Embryonic facial prominence (tissue), 1 donor: ENCODE measurements around the gene LTO1.

Experiments used
- DNase-seq: peaks from one replicate; pipeline ENCODE4 v3.0.0-alpha.2; 2016; ENCODE audit errors: extremely low spot score

The LTO1 gene, protein sequence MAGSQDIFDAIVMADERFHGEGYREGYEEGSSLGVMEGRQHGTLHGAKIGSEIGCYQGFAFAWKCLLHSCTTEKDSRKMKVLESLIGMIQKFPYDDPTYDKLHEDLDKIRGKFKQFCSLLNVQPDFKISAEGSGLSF

DNA sequence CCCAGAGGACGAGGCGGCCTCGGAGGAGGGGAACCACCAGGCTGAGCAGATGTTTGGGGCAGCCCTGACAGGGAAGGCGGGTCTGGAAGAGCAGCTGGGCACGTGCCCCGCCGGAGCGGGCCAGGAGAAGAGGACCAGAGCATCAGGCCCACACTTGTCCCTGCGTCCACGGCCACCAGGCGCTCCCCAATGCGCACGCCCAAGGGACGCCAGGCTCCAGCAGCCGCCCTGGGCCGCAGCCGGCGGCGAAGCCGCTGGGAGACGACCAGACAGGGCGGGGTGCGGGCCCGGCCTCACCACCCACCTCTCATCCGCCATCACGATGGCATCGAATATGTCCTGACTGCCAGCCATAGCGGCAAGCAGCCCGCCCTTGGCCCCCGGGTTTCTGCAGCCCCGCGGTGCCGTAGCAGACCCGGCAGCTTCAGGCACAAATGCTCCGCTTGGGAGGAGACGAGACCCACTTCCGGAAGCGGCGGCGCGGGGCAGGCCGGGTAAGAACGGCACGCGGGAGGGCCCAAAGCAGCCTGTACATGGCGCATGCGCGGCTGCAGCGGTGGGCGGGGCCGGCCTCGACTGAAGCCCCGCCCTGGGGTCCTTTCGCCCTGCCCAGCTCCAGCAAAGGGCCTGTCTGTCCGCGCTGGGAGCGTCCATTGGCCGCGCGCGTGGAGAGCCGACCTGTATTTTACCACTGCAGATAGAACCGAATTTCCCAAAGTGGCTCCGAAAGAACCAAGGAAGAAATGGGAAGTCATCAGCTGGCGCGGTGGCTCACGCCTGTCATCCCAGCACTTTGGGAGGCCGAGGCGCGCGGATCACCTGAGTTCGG is at the start of gene LTO1:
TSS of gene LTO1 (minus strand) at position 468 of the 829 bp plus-strand sequence. CDS start at position 354, 114 bp downstream.
- DNase-seq: peak; percentile 94

DNA sequence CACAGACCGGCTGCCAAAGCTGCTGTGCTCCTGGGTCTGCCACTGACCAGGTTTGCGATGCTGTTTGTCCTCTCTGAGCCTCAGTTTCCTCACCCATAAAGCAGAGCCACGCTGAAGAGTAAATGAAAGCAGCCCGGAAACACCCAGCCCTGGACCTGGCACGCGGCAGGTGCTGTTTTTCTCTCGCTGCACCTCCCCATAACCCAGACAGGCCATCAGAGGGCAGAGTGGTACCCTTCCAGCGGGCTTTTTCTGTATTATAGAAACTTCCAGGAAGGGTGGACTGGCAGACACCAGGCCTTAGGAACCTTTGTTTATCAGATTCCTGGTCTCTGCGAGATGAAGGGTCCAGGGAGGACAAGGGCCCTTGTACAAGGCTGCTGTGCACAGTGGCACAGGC is 46.6 kb upstream of the LTO1 start:
- no peak for DNase-seq

DNA sequence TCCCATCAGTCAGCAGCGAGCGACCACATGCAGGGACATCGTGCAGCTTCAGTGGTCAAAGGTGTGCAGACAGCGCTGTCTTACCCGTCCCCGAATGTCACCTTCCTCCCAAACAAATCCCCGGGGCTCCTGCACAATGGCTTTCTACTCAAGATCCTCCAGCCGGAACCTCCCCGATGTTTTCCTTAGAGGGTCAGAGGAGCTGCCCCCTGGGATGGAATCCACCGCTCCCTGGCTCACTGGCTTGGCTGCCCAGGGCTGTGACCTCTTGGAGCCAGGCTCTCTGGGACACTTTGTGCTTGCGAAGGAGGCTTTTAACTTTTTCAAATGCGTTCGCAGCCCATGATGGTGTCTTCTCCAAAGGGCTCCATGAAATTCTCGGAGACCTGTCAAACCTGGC is 46.0 kb upstream of the LTO1 start:
- DNase-seq: no peak

DNA sequence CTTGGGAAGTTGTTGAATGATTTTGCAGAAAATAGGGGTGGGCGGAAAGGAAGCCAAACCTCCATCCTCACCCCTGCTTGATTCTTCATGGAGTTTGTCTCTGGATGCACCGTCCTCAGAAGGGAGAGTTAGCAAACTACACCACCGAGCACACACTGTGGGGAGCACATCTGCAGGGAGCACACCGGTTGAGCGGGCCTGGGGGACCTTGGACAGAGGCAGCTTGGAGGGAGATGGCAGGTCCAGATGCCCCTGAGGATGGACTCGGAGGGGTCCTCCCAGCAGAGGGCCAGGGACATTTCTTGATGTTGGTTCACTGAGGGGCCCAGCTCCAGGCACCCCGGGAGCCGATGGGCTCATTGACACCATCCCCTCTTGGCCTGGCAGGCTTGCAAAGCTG is 43.8 kb upstream of the LTO1 start:
- no peak for DNase-seq

DNA sequence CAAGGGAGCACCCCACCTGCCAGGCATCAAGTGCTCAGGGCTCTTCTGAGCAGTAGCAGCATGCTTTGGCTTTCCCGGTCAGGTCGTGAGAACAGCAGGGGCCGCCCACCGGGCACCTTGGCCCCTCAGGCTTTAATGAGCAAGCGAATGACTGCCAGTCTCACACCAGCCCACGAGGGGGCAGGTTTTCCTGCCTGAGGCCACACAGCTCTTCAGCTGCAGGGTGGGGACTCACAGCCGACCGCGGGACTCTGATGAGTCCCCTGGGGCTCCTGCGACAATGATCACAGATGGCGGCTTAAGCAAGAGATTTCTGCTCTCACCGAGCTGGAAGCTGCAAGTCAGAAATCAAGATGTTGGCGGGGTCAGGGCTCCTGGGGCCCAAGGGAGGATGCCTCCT is 43.0 kb upstream of the LTO1 start:
- DNase-seq: no peak

DNA sequence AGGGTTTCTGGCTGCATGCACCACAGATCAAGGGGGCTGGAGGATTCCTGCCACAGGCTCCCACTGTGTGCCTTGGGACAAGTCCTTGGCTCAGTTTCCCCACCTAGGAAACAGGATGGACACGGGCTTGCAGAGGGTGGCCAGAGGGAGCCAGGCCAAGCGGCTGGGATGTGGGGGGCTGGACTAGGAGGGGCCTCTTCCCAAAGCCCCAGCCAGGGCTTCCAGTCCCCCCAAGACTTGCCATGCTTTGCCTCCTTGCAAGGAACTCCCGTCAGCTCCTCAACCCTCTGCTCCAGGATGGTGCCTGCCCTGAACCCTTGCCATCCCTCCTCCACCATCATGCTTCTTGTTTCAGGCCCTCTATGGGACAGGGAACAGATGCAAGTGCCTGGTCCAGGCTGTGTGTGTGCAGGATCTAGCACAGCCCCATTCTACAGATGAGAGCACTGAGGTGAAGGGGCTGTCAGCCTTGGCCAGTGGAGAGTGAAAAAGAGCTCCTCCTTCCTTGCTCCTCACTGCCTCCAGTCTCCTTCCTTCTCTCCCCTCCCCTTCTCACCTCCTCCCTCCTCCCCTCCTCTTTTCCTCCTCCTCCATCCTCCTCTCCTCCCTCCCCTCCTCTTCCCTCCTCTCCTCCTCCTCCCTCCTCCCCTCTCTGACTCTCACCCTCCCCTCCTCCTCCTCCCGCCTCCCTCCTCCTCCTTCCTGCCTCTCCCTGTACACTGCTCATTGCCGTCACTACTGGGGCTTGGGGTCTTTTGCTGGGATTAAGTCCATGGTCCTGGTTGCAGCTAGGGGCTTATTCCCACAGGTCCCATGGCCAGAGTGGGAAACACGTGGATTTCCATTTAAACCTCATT is 42.0 kb upstream of the LTO1 start:
- no peak for DNase-seq

DNA sequence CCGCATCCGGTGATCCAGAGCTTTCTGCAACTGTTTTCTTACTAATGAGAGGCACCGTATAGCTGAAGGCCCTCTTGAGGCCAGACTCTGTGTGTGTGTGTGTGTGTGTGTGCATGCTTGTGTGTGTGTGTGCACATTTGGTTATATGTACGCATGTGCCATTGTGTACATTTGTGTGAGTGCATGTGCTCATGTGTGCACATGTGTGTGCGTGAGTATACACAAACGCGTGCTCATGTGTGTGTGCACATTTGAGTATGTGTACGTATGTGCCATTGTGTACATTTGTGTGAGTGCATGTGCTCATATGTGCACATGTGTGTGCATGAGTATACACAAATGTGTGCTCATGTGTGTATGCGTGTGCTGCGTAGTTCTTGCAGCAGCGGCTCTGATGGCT is 40.9 kb upstream of the LTO1 start:
- DNase-seq: no peak

DNA sequence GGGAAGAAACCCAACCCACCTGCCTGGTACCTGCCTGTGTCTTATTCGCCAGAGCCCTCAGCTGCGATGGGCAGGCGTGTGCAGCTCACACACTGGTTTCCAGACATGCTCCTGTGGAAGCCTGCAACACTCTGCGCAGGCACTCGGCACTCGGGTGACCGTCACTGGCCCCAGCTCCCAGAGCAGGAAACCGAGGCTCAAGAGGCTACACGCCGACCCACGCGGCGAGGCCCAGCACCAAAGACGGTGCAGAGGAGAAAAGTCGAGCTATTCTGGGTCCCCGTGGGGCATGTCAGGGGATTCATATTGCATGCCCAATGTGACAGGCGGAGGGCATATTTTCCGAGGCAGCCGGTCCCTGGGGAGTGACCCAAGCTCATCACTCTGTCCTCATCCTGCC is 40.3 kb upstream of the LTO1 start:
- no peak for DNase-seq

DNA sequence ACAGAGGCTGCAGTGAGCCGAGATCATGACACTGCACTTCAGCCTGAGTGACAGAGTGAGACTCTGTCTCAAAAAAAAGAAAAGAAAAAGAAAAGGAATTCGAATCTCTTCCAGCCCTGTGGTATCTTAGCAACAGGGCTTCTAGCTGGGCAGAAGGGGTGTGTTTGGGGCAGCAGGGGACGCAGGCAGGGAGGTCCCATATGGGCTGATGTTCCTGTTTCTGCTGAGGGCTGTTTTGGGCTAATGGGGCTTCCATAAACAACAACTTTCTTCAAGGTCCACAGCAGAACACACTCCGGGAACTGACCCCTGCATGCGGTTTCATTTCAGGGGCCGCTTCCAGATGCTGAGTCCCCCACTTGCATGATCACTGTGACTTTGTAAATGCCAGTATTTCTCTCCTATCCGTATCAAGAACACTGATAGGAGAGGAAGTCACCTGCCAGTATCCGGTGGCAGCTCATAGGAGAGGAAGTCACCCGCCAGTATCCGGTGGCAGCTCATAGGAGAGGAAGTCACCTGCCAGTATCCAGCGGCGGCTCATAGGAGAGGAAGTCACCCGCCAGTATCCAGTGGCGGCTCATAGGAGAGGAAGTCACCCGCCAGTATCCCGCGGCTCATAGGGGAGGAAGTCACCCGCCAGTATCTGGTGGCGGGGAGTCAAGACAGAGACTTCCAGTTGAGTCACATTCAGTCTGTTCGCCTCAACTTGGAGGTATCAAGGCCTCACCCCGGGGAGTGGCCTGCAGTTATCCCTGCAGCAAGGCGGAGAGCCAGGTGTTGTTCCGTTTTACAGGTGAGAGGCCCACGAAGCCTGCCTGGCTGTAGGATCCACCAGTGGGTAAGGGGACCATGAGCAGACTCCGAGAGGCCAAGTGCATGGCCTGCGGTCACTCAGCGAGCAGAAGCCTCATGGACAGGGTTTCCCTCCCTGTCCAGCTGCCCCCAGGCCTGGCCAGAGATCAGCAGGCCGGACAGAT is 37.0 kb upstream of the LTO1 start:
- DNase-seq: no peak

DNA sequence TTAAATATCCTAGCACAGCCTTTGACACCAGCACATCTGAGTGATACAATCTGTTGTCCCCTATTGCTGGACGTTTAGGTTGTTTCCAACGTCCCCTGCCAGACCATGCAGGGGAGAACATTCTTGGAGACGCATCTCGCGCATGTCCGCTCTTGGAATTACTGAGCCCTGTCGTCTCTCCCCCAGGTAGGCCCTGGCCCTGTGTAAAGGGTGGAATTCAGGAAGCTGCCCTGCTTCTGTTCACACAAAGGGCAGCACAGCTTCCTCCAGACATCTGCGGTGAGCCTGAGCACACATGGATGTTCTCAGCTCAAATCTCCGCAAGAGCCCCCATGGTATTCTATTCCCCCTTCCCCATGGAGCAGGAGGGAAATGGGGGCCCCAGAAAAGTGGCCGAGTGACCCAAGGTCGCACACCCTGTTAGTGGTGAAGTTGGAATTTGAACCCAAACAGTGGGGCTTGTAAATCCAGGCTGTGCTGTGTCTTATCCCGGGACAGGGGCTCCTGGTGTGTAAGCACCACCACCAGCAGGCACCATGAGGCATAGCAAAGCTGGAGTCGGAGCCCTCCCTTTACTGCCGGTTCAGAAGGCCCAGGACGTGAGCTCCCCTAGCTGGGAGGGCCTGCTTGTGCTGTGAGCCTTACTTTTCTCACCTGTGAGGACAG is 33.7 kb upstream of the LTO1 start:
- no peak for DNase-seq

DNA sequence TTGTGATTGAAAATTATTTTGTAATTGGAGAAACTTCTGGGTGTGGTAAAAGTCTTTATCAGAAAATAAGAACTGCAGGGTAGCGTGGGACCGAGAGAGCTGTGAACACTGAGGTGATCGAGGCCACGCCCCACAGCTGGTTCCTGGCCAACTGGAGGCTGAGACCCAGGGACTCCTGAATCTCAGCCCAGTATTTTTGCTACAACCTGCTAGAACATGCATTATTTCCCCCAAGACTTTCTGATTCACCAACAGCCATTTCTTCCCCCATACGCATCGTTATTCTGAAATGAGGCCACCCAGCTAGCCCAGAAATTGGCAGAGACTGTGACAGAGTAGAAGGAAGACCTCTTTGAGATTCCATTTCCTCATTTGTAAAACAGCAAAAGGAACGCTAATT is 32.0 kb upstream of the LTO1 start:
- no peak for DNase-seq

DNA sequence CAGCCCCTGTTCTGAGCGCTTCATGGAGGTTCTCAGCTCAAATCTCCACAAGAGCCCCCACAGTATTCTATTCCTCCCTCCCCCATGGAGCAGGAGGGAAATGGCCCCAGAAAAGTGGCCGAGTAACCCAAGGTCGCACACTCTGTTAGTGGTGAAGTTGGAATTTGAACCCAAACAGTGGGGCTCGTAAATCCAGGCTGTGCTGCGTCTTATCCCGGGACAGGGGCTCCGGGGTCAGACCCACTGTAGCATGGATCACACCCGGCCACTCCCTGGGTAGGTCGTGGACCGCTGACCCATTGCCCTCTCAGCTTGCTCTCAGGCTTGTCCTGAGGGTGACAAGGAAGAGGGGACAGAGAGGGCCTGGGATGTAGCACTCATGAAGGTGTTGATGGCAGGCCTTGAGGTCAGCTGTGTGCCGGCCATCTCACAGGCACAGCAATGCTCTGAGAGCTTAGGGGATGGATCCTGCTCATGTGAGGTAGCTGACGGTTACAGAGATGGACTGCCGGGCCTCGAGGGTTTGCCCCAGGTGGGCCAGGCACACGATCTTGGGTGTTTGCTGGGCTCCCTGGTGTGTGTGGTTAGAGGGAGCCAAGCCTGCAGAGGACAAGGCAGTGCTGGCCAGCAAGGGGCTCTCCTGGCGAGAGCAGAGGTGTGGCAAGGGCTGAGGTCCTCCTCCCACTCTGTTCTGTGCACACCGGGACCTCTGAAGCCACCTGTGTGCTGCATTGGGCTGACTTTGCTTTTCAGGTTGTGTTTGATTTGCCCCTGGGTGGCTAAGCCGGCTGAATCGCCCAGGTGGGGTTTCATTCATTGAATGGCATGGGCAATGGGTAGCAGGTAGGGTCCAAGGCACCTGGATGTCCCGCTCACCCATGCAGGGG is 31.0 kb upstream of the LTO1 start:
- no peak for DNase-seq

DNA sequence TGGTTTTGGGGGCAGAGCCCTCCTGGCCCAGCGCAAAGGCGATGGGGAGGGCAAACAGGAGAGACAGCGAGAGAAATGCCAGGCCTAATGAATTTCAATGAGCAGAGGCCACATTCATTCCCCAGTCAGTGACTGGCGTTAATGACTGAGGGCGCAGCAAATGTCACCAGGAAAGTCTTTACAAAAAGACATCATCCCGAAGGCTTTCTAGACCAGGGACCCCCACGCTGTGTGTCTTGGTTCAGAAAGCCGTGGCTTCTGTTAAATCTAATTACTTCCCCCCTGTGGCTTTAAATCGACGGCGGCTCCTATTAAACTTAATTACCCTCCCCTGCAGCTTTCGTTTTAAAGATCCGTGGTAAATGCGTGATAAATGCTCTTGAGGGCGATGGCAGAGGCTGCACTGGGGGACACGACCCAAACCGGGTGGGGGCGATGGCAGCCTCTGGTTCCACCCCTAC is 30.2 kb upstream of the LTO1 start:
- no peak for DNase-seq

DNA sequence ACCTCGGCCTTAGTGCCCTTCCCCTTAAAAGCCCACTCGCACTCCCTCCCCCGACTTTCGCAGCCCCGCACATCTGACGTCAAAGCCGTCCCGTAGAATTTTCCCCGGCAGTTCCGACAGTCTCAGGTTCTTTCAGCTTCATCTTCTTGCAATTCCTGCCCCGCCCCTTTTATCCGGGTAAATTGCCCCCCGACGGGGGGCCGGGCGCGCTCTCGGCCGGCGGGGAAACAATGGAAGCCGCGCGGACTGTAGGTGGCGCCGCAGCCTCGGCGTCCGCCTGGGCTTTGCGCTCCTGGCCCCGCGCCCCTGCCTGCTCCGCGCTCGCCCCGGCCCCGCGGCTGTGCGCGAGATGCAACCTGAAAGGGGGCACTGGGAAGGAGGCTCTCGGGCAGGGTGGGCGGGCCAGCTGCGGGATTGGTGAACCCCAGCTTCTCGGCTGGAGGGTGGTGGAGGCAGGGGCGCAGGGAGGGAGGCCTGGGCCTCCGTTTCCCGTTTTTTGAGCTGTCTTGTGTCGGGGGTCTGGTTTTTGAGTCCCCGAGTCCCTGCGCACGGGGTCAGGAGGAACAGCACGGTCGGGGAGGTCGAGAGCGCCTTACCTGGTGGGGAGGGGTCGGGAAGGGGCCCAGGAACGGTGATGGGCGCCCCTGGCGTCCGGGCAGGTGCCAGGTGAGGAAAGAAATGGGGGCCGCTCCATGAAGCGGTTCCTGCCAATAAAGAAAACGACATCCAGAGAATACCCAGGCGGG is 29.5 kb upstream of the LTO1 start:
- DNase-seq: no peak

DNA sequence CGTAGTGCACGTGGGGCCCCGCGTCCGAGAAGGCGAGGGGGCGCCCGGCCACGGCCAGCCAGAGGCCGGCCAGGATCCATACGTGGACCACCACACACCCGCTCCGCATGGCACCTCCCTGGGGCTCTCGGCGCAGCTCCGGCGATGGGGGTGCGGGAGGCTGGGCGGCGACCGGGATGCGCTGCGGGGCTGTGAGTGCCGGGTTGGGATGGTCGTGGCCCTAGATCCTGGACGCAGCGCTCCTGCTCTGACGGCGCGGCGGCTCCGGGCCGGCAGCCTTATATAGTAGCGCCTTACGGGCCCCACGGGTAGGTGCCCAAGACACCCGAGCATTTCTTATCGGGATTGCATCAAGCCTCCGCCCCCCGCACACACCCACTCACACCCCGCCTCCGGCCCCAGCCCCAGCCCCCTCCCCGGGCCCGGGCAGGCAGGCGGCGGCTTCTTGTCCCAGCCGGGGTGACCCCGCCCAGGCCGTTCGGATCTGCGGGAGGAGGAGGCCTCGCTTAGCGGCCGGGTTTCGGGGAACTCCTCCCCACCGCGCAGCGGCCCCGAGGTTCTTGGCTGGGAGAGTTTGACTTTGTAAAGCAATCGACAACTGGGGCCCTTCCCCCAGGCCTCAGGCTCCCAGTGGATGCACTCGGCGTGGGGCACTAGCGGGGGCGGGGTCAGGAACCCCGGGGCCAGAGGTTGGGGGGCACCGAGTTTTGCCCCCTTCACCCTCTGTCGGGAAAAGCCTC is 28.8 kb upstream of the LTO1 start, which contains the start of gene FGF19:
TSS of gene FGF19 (minus strand) at position 255 of the 740 bp plus-strand sequence. CDS start at position 109, 146 bp downstream.
- DNase-seq: no peak

DNA sequence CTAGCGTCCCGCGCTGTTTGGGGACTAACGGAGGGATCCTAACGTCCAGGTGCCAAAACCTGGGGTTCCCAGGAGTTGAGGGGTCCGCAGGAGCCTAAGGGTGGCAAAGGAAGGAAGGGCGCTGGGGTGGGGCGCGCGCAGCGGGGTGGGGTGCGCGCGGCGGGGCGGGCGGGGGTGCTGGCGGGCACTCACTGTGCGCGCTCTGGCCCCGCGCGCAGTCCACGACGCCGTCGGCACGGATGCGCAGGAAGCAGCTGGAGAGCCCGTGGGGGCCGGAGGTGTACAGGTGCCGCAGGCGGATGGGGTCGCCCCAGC is 28.3 kb upstream of the LTO1 start:
- DNase-seq: no peak

DNA sequence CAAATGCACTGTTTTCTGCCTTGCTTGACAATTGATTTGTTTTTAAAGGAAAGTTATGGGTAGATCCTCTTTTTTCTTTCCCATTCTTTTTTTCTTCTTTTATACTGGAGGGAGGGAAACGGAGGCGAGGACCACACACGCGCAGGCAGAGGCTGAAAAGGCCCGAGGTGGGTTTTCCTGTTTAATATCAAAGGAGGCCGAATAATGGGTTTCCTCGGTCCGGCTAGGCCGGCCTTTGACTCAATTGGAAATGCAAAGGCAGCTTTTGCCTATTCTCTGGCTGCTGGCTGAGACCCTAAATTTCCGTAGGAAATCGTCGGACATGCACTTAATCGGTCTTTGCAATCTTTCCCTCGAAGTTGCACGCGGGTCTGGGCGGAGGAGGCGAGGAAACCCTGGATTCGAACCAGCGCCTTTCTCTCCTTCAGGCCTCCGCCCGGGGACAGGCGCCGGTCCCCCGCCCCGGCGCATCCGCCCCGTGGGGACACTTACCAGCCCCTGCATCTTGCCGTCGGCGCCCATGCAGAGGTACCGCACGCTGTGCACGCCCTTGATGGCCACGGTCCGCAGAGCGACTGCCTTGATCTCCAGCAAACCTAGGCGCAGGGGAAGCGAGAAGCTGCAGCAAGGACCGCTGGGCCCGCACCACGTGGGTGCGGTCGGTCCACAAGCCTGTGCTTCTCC is 27.8 kb upstream of the LTO1 start:
- DNase-seq: no peak

DNA sequence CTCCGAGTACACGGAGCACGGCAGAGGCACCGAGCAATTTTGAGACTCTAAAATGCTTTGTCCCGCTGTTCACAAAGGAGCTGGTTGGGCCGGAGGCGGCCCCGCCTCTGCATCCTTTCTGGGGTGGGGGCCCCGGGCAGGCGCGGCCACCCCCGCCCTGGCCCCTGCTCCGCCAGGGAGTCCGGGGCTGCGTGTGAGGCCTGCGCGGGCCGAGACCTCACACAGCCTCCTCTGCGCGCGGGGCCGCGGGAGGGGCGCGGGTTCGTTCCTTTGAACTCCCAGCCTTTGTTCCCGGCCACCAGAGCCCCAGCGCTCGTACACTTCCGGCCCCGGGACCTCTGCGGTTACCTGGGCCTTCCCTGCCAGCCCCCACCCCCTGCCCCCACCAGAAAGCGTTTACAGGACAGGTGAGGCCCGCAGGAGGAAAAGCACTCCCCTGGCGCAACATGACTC is 27.1 kb upstream of the LTO1 start:
- DNase-seq: no peak
